ENCODE measurements around the gene EIF2A.
"Not testable (repeated sequence)": the region's sequence is repeated elsewhere in the genome, so short reads cannot be mapped to it uniquely, and the experiment has no call there.

The EIF2A gene

DNA sequence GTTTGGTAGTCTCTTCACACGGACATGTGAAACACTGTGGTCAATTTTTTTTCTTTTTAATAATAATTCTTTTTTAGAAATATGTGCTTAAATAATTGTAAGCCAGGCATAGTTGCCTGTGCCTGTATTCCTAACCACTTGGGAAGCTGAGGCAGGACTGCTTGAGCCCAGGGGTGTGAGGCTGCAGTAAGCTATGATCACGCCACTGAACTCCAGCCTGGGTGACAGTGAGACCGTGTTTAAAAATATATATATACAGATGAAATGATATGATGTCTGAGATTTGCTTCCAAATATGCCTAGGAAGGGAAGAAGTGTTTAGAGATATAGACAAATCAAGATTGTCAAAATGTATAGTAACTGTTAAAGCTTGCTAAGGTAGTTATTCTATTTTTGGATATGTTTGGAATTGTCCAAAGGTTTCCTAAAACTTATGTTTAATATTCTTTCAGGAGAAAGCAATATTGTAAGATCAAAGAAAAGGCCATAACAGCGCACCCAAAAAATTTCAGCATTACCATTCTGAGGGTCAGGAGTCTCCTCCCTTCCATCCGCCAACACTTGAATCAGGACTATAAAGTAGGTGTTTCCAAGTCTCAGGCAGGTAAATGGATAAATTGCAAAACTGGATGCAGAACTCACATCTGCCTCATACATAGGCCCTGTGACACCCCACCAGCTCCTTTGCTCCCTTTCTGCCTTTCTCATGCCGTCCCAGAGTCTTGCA is 56.0 kb downstream of the EIF2A start:
- no peak for DNase-seq (ENCODE audit: low read depth)

DNA sequence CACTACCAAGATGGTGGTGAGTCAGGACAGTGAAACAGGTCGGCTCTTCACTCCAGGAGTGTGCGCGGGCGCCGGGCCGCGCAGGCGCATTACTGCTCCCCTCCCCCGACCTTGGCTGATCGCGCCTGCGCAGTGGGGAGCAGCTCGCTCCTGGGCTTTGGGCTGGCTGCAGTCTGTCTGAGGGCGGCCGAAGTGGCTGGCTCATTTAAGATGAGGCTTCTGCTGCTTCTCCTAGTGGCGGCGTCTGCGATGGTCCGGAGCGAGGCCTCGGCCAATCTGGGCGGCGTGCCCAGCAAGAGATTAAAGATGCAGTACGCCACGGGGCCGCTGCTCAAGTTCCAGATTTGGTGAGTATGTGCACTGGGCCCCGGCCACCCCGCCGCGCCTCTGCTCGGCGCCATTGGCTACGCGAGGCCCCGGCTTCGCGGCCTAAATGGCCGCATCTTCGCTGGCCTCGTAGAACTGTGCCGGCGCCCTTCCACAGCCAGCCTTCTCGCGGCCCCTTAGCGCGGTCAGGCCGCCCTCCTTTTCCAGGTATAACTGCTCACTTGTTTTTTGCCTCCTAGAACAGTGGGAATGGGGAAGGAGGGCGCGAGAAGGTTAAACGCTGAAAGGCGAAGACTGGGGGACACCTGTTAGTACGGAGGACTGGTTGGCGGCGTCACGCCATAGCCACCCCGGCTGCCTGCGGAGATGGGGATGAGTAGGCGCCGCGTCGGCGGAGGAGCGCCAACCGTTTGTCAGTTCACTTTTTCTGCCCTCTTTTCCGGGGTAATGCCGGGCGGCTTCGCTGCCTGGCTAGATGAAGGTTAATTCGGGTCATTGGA is 56.8 kb downstream of the EIF2A start, which contains the start of gene SELENOT:
Gene SELENOT, plus strand, starts transcription at position 169 of the 827 bp plus-strand sequence. Its CDS starts 42 bp downstream, at position 211.
- peak; percentile 90 for DNase-seq (ENCODE audit: low read depth)

DNA sequence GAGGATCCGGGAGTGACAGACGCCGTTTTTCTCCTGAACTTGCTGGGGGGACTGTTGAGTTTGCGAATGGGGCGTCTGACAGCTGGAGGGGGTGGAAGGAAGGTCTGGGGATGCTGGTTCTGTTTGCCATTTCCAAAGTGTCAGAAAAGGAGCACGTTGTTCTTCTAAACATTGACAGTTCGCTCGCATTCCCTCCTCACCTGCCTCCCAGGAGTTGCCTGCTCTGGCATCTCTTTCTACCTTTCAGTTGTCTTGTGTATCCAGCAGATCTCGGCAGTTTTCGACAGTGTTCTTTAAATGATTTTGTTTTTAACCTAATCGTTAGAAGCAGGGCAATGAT is 57.4 kb downstream of the EIF2A start:
- DNase-seq (ENCODE audit: low read depth): no peak

DNA sequence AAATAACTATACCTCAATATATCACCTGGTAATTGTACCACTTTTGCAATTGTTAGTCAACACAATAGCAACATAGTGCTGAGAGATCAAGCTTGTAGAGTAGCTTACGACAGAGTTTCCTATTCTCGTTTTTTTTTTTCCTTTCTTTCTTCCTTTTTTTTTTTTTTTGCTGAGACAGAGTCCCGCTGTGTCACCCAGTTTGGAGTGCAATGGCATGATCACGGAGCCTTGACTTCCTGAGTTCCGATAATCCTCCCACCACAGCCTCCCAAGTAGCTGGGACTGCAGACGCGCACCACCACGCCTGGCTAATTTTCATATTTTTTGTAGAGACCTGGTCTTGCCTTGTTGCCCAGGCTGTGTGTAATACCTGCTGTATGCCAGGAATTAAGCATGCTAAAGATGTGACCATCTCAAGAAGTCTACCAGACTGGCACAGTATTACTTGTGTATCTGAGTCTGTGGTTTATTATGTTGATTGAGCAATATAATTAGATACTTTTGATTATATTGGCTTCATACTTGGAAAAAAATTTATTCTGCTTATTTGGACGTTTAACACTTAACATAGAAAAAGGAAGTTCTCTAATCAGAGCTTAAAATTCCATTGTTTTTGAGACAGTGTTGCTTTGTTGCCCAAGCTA is 59.5 kb downstream of the EIF2A start:
- no peak for DNase-seq (ENCODE audit: low read depth)

DNA sequence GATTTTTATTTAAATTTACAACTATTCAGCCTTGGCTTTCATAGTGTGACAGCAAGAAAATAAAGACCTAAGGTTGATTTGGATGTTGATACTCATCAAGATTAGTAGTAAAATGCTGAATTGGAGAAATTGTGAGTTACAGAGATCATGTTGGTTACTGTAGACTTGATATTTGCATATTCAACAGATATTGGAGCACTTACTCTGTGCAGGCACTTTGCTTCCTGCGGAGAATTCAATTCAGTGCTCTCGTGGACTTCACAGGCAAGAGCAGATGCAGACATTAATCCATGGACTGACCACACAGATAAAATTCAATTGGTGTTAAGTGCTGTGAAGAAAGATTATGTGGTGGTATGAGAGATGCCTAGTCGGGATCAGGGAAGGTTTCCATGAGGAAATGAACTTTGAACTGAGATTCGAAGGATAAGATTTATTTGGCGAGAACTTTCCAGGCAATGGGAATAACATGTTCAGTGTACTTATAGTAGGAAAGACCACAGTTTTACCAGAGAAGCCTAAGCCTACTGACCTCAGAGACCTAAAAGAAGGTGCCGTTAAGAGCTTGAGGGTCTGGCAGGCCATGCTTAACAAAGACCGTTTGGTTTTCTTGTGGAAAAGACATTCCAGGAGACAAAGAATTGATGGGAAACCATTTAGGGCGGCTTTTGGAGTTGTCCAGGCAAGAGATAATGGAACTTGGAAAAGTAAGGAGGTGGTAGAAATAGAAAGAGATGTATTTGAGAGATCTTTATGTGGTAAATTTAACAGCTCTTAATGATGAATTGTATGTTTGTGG is 60.9 kb downstream of the EIF2A start:
- no peak for DNase-seq (ENCODE audit: low read depth)

DNA sequence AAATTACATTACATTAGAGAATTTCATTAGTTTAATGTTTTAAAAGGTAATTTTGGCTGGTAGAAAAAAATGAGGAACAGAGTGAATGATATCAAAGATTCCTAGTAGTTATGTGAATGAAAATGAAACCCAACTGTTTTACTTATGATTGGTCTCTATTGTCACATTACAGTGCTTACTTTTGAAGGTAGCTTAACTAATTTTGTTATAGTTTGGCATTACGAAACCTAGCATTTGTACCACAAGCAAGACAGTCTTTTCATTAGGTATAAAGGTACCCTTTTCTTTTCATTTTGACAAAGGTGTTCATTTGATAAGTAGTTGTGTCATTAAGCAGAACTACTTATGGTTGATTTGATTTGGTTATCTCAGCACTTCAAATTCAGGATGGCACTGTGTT is 63.4 kb downstream of the EIF2A start:
- no peak for DNase-seq (ENCODE audit: low read depth)

DNA sequence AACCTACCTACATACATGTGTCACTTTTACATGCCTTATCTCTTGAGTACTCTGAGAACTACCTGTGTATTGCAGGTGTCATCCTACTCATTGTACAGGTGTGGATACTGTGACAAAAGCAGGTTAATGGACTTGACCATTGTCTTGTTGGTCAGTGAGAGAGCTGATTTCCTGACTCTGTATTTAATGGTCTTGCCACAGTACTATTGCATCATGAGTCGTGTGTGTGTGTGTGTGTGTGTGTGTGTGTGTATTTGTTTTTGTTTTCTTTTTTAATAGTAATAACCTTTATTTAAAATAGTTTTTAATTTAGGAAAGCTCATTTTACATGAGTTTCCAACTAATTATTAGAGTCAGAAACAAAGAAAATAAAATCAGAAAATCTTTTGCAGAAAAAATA is 64.2 kb downstream of the EIF2A start:
- DNase-seq (ENCODE audit: low read depth): no peak

DNA sequence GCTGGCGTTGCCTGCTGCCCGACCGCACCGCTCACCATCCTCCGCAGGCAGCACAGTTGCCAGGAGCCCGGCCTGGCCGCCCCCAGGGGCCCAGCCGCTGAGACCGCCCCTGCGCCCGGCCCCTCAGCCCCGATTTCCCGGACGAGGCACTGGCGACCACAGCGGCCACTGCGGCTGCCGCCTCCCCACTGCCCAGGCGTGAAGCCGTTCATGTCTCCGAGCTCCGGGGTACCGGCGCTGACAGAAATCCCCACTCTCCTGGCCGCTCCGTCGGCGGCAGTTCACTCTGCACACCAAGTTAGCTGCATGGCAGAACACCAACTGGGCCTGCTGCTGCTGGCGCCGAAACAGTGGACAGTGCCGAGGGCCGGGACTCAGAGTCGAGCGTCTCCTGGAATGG is 65.1 kb downstream of the EIF2A start:
- DNase-seq (ENCODE audit: low read depth): no peak

DNA sequence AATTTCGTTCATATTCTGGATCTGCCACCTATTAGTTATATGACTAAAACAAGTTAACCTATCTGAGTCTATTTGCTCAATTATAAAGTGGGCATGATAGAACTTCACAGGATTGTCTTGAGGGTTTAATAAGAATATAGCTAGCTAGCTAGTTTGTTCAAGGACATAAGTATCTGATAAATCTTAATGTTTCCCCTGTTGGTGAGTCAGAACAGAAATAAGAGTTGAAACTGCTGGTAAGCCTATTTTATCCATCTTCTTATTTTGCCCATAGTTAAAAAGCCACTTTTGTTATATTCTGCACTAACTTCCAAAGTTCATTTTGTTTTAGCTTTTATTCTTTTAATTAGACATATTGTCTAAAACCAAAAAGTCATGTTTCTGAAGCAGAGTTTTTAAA is 65.9 kb downstream of the EIF2A start:
- no peak for DNase-seq (ENCODE audit: low read depth)

DNA sequence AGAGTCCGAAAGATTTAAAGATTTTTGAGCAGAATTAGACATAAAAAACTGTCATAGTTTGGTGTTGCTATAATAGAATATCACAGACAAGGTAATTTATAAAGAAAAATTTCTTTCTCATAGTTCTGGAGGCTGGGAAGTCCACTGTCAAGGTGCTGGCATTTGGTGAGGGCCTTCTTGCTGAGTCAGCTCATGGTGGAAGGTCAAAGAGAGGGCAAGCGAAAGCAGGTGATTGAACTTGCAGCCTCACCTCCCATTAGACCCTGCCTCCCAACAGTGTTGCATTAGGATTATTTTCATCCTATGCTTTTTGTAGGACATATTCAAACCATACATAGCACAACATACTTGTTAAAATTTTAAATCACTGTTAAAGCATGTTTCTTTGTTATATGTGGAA is 66.4 kb downstream of the EIF2A start:
- no peak for DNase-seq (ENCODE audit: low read depth)

DNA sequence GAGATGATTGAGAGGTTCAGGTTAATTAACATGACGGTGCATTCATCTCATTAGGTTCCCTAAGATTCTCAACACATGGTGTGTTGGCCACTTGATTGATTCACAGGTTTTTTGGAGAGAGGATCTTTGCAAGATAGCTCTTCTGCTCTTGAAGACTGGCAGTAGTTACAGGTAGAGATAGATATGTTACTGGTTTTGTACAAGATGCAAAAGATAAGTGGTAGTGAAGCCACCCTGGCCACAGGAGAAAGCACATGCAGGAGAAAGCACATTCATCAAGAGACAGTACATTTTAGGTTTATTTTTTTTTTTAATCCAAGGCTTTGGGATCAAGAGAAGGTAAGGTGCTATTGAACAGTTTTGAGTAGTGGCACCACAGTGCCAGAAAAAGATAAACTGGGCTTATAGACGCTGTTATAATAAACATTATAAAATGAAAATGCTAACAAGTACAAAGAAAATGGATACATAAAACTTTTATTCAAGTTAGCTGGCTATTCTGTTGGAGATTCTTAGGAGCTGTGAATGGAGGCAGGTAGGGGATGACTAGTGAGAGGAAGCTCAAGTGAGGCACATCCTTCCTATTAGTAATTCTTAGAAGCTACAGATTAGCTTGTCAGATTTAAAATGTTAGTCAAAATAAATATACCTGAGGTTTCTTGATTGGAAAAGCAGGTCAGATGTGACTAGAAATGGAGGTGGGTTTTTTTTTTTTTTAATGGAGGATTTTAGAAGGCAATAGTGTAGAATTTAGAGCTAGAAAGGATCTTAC is 67.3 kb downstream of the EIF2A start:
- DNase-seq (ENCODE audit: low read depth): no peak

DNA sequence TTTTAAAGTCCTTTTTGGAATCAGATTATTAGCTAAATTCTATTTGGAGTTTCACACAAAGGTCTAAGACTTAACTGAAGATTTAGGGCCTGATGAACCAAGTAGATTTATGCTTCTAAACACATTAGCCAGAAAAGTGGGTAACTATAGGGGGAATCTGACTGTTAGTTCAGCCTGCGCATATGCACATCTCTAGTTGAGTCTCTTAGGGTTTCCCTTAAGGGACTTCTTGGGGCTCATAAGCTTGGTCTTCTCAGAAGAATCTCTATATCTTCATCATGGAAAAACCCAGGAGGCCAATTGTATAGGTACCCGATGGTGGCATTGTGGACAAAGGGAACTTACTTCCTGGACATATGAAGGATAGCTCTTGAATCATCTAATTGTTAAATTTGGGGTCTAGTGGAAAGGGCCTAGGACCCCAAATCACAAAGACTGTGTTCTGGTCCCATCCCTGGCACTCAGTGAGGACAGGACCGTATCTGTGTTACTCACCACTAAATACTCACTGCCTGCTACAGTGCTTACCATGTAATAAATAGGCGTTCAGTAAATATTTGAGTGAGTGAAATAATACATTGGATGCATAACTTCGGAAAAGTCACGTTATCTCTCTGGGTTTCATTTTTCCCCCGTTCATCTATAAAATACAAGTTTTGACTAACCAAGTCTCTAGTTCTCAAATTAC is 73.6 kb downstream of the EIF2A start:
- no peak for DNase-seq (ENCODE audit: low read depth)

DNA sequence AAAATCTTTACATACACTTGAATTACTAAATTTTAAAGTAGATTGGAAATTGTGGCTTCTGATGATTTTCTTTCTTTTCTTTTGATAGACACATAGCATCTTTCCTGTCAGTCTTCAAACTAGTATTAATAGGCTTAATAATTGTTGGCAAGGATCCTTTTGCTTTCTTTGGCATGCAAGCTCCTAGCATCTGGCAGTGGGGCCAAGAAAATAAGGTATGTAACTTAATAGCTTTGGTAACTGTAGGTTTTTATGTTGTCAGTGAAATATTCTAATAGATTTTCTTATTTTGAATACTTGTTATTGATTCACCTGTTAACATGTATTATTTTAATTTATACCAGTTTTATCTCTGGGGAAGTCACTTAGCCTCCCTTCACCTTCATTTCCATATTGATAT is 76.4 kb downstream of the EIF2A start:
- DNase-seq (ENCODE audit: low read depth): not testable (repeated sequence)

DNA sequence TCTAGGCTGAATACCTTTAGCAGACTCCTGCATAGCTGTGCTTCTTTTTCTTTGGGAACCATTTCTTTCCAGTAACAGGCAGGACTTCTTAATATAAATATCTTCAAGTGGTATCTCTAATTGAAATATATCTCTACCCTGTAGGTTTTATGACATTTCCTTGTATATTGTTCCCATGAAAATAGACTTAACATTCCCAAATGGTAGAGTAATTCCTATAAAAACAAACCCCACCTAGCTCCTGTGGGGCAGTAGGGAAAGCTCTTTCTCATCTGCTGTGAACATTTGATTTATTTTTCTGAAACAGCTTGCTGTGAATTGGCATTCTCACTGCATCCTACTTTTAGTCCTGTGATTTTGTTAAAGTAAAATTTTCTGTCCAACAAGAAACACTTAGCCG is 77.4 kb downstream of the EIF2A start:
- DNase-seq (ENCODE audit: low read depth): no peak

DNA sequence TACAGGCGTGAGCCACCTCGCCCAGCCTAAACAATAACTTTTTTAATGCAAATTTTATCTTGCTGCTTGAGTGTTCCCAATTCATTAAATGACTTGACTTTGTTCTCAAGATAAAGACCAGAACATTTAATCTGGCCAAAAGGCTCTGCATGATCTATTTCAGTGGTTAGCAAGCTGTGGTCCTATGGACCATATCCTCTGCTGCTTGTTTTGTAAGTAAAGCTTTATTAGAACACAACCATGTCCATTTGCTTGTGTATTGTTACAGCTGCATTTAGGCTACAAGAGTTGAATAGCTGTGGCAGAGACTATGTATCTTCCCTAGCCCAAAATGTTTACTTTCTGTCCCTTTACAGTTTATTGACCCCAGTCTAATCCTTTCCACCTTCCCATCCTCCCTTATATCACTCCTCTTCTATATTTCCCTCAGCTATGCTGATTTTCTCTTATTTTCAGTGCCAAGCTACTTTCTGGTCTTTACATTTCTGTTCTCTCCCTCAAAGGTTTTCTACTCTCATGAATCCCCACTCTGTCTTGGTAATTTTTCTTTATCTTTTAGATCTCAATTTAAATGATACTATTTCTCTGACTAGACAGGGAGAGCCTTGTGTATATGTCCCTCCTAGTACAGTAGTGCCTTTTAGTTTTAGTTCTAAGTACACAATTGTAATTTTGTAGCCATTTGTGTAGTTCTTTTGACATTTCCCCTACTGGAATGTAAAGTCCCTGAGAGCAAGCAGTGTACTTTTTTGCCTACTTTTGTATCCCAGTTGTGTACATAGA is 79.8 kb downstream of the EIF2A start:
- DNase-seq (ENCODE audit: low read depth): no peak

DNA sequence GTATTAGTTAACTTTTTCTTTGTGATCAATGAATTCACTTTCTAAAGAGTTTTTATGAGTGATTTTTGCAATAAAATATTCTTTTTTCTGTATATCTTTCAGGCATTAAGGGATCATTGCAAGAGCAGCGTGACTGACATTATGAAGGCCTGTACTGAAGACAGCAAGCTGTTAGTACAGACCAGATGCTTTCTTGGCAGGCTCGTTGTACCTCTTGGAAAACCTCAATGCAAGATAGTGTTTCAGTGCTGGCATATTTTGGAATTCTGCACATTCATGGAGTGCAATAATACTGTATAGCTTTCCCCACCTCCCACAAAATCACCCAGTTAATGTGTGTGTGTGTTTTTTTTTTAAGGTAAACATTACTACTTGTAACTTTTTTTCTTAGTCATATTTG is 81.0 kb downstream of the EIF2A start:
- no peak for DNase-seq (ENCODE audit: low read depth)

DNA sequence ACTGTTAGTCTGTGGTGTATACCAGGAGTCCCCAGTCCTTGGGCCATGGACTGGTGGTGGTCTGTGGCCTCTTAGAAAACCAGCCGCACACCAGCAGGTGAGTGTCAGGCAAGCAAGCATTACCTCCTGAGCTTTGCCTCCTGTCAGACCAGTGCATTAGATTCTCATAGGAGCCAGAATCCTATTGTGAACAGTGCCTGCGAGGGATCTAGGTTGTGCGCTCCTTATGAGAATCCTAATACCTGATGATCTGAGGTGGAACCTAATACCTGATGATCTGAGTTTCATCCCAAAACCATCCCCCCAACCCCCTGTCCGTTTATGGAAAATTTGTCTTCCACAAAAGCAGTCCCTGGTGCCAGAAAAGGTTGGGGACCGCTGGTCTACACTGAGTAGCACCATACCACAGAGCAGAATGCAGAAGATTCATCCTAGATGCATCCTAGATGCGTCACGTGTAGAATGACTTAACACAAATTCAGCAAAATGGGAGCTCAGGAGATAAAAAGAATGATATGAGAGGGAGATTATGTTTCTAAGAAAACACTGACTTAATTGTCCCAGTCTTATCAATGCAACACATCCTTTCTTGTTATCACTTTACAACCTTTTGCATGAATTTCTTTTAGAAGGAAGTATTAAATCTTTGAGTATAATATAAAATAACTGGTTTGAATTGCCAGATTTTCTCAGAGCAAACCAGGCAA is 85.1 kb downstream of the EIF2A start:
- no peak for DNase-seq (ENCODE audit: low read depth)

DNA sequence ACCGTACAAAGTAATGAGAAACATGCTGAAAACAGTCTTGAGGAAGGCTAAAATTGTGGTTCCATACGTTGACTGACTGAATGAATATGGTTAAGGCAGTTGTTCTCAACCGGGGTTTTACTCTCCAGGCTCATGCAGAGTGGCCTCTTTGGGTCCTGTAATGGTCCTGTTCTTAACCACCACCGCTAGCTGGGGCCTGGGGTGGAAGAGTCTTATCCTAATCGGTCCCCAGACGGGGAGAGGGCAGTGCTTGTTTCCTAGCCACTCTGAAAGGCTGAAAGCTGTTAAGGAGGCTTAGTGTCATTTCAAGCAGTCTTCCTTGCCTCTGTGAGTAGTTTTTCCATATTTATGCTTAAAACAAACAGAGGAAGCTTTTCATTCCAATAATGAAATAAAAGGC is 88.5 kb downstream of the EIF2A start:
- no peak for DNase-seq (ENCODE audit: low read depth)

DNA sequence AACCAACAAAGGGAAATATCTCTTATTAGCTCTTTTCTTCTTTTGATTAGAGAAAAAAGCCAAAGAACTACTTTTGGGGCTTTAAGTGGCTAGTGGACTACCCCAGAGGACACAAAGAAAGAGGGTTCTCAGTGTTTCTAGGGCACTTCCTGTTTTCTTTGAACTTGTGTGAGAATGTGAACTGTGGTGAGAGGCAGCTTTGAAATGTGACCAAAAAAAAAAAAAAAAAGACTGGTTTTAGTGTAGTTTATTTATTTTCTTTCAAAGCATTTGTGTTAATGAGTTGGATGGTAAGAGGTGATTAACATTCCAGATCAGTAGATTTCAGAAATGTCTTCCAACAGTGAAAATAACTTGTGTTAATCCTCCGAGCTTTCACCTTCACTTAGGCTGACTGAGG is 88.9 kb downstream of the EIF2A start:
- no peak for DNase-seq (ENCODE audit: low read depth)

All from stimulated activated CD4-positive, alpha-beta T cell treated with anti-CD3 and anti-CD28 coated beads, Interleukin-2, amount 100 ng/mL, for 4 hours (primary cell).